H1 (cell line): Measurements from ENCODE around the gene ASTN2. TPM values are rescaled to one million over a fixed set of nuclear protein-coding genes. Genes with fewer than 3 reads are reported as not detected.

Experiments used
- RFX5 ChIP-seq: IDR thresholded peaks from 2 replicates; pipeline ENCODE4 v1.6.1; 2011; ENCODE audit warnings: low read depth, low read length, improper control_type of control experiment, borderline replicate concordance
- RNF2 ChIP-seq: fragments of 200-900, 300-1000 bp; sonication (generic); IDR thresholded peaks from 2 replicates; pipeline ENCODE4 v1.7.1; 2016; ENCODE audit warnings: borderline replicate concordance, low read depth, mild to moderate bottlenecking, antibody characterized with exemption, low read length; ENCODE audit not compliant: poor library complexity, severe bottlenecking; ENCODE audit errors: missing control alignments
- SP2 ChIP-seq: IDR thresholded peaks from 2 replicates; pipeline ENCODE4 v1.6.1; 2012; ENCODE audit warnings: mild to moderate bottlenecking, low read length, inconsistent platforms
- TEAD4 ChIP-seq: IDR thresholded peaks from 2 replicates; pipeline ENCODE4 v1.6.1; 2012; ENCODE audit warnings: low read depth, low read length, inconsistent platforms, mixed read lengths
- polyA plus RNA-seq, 7 experiments: library from polyadenylated mRNA; depleted of rRNA in 3 of 7; stranded (reverse) in 5 of 7; unstranded in 2 of 7; fragments of >200 nt in 5 of 7; fragments of 200-250 nt in 2 of 7; gene quantifications; 1 replicate in 5 of 7; 2 replicates in 1 of 7; 4 replicates in 1 of 7; pipeline versions ENCODE4 v1.2.1 to v1.2.3, GENCODE V29; 2011 to 2013; ENCODE audit warnings: missing spikeins in 2 of 7, mixed read lengths in 2 of 7
- total RNA-seq: library from RNA; stranded (reverse); fragmentation: NEBNext Ultra II Directional; extraction: Animal tissue kit (Norgen Biotek cat#: 25700); gene quantifications from 2 replicates; pipeline ENCODE4 v1.2.1, GENCODE V29; 2021
- TF ChIP-seq, protein P1 (sequence below): fragments of 300-600 bp; sonication (generic); IDR thresholded peaks from 2 replicates; pipeline ENCODE4 v1.7.1; 2012; ENCODE audit warnings: low read length, moderate library complexity, mild to moderate bottlenecking, inconsistent platforms; ENCODE audit not compliant: insufficient replicate concordance

The ASTN2 gene
- total and polyA plus RNA-seq, 2 of the 8 experiments (the other 6 are each of a cell fraction or from before 2014, with no cell fraction given), result 8.2 to 13.7 TPM

DNA sequence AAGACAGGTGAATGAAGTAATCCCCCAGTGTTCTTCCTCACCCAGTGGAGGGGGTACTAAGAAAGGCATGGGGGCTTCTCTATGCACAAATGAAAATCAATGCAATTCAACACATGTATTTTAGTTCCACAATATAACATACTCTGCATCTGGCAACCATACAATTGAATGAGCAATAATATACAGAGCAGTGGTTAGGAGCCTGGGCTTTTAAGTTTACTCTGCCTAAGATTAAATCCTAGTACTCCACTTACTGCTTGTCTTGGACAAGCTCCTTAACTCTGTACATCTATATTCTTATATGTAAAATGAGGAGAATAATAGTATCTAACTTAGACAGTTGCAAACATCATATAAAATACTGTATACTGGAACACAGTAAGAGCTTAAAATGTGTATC, 923.2 kb downstream of the ASTN2 start (continued):
- TF ChIP-seq, protein P1, sequence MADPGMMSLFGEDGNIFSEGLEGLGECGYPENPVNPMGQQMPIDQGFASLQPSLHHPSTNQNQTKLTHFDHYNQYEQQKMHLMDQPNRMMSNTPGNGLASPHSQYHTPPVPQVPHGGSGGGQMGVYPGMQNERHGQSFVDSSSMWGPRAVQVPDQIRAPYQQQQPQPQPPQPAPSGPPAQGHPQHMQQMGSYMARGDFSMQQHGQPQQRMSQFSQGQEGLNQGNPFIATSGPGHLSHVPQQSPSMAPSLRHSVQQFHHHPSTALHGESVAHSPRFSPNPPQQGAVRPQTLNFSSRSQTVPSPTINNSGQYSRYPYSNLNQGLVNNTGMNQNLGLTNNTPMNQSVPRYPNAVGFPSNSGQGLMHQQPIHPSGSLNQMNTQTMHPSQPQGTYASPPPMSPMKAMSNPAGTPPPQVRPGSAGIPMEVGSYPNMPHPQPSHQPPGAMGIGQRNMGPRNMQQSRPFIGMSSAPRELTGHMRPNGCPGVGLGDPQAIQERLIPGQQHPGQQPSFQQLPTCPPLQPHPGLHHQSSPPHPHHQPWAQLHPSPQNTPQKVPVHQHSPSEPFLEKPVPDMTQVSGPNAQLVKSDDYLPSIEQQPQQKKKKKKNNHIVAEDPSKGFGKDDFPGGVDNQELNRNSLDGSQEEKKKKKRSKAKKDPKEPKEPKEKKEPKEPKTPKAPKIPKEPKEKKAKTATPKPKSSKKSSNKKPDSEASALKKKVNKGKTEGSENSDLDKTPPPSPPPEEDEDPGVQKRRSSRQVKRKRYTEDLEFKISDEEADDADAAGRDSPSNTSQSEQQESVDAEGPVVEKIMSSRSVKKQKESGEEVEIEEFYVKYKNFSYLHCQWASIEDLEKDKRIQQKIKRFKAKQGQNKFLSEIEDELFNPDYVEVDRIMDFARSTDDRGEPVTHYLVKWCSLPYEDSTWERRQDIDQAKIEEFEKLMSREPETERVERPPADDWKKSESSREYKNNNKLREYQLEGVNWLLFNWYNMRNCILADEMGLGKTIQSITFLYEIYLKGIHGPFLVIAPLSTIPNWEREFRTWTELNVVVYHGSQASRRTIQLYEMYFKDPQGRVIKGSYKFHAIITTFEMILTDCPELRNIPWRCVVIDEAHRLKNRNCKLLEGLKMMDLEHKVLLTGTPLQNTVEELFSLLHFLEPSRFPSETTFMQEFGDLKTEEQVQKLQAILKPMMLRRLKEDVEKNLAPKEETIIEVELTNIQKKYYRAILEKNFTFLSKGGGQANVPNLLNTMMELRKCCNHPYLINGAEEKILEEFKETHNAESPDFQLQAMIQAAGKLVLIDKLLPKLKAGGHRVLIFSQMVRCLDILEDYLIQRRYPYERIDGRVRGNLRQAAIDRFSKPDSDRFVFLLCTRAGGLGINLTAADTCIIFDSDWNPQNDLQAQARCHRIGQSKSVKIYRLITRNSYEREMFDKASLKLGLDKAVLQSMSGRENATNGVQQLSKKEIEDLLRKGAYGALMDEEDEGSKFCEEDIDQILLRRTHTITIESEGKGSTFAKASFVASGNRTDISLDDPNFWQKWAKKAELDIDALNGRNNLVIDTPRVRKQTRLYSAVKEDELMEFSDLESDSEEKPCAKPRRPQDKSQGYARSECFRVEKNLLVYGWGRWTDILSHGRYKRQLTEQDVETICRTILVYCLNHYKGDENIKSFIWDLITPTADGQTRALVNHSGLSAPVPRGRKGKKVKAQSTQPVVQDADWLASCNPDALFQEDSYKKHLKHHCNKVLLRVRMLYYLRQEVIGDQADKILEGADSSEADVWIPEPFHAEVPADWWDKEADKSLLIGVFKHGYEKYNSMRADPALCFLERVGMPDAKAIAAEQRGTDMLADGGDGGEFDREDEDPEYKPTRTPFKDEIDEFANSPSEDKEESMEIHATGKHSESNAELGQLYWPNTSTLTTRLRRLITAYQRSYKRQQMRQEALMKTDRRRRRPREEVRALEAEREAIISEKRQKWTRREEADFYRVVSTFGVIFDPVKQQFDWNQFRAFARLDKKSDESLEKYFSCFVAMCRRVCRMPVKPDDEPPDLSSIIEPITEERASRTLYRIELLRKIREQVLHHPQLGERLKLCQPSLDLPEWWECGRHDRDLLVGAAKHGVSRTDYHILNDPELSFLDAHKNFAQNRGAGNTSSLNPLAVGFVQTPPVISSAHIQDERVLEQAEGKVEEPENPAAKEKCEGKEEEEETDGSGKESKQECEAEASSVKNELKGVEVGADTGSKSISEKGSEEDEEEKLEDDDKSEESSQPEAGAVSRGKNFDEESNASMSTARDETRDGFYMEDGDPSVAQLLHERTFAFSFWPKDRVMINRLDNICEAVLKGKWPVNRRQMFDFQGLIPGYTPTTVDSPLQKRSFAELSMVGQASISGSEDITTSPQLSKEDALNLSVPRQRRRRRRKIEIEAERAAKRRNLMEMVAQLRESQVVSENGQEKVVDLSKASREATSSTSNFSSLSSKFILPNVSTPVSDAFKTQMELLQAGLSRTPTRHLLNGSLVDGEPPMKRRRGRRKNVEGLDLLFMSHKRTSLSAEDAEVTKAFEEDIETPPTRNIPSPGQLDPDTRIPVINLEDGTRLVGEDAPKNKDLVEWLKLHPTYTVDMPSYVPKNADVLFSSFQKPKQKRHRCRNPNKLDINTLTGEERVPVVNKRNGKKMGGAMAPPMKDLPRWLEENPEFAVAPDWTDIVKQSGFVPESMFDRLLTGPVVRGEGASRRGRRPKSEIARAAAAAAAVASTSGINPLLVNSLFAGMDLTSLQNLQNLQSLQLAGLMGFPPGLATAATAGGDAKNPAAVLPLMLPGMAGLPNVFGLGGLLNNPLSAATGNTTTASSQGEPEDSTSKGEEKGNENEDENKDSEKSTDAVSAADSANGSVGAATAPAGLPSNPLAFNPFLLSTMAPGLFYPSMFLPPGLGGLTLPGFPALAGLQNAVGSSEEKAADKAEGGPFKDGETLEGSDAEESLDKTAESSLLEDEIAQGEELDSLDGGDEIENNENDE, result no peak
- TF ChIP-seq SP2 (no peak), TEAD4 (no peak), RNF2 (no peak), RFX5 (no peak)
